AG10803 (cell line): Measurements from ENCODE around the gene SLAIN2.

ENCODE experiments used
- DNase-seq: peaks from one replicate; pipeline ENCODE4 v3.0.0; 2010; ENCODE audit warnings: low read depth
- H3K4me3 ChIP-seq: 2 replicates; pipeline ENCODE4 v1.5.1; 2011; ENCODE audit warnings: mild to moderate bottlenecking, low read length, control low read depth
- CTCF ChIP-seq: conservative IDR thresholded peaks from 2 replicates; pipeline ENCODE4 v1.5.1; 2011; ENCODE audit warnings: mild to moderate bottlenecking, low read length, control low read depth, inconsistent platforms

Gene SLAIN2

DNA sequence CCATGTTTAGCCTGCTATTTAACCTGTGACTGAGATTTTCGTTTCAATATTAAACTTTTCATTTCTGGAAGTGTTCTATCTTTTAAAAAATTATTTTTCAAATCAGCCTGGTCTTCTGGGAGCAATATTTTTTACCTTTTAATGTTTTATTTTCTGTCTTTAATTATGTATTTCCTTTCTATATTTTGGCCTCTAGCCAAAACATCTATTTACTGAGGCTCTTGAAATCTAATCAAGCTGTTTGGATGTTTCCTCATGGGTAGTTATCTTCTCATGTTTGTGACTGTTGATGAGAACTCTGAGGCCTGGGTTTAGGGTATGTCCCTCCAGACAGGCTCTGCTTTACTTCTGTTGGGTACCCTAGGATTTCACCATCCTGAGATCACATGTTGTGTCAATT, 131.5 kb downstream of the SLAIN2 start:
- TF ChIP-seq CTCF = no peak
- H3K4me3 ChIP-seq = no peak overlapping the region
- DNase-seq = no peak

- no peak for TF ChIP-seq CTCF
- no peak overlapping the region for H3K4me3 ChIP-seq
- no peak for DNase-seq
These were observed 134.4 kb downstream of the SLAIN2 start for GRCh38 chr4:48475770-48476169.
